Bronchial epithelial cell (primary cell): ENCODE results near the gene PSD4. TPM values are rescaled to one million over a fixed set of nuclear protein-coding genes. Genes with fewer than 3 reads are reported as not detected.

ENCODE experiments used
- DNase-seq: peaks from one replicate; pipeline ENCODE4 v3.0.0-alpha.2; 2010; ENCODE audit warnings: low read depth
- FAIRE-seq: peaks from 2 replicates; lab custom pipeline; 2011; peaks lifted over from hg19 to GRCh38; lab: Jason Lieb, UNC
- H3K27me3 ChIP-seq: 2 replicates; pipeline ENCODE4 v1.5.1; 2011; ENCODE audit warnings: low read length; ENCODE audit not compliant: control insufficient read depth, insufficient read depth
- H3K36me3 ChIP-seq: 2 replicates; pipeline ENCODE4 v1.5.1; 2011; ENCODE audit warnings: low read length; ENCODE audit not compliant: control insufficient read depth, insufficient read depth
- H3K4me3 ChIP-seq: 2 replicates; pipeline ENCODE4 v1.5.1; 2011; ENCODE audit warnings: mild to moderate bottlenecking, low read depth, low read length, control low read depth
- total RNA-seq: library from RNA; depleted of rRNA; stranded (reverse); fragments of >200 nt; gene quantifications from 2 replicates; pipeline ENCODE4 v1.2.1, GENCODE V29; 2014
- TF ChIP-seq, protein P1 (sequence below): IDR thresholded peaks from 2 replicates; pipeline ENCODE4 v1.5.1; 2011; ENCODE audit warnings: mild to moderate bottlenecking, moderate library complexity, low read length, control low read depth, inconsistent platforms; ENCODE audit not compliant: insufficient read depth, severe bottlenecking

The PSD4 gene
- total RNA-seq, 1 donor from 2014 or later = 25.0 TPM

DNA sequence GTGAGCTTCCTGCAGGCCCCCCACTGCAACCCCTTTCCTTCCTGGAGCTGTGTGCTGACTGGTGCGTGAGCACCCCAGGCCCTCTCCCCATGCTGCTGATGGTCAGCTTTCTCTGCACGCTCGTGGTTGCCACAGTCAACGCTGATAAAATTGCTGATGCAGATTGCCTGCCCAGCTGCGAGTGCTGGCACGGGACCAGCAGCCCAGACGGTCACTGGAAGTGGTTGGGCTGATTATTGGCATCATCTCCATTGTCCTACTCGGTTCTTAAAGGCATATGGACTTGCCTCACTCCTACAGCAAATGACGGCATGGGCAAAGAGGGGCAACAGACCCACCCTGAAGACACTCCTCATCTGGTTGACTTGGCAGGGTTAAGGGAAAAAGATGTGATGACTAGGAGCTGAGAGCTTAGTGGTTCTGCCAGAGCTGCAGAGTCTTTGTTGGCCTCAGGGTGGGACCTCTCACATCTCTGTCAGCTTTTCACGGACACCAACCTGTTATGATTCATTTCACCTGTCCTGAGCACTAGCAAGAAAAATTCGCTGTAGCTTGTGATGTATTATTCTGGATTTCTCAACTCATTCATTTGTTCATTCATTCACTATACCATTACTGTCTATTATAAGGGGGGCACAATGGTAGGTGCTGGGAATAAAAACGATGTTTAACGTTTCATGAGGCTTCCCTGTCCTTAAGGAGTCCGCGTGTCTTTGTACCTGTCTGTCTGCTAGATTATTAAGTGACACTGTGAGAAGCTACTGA, 66.6 kb downstream of the PSD4 start:
- FAIRE-seq (peak; percentile 95), DNase-seq (peak; percentile 99)
- H3K27me3 ChIP-seq = no peaks in the 10 kb centered on the region
- no peak overlapping the region for H3K4me3 ChIP-seq
- TF ChIP-seq, protein P1, sequence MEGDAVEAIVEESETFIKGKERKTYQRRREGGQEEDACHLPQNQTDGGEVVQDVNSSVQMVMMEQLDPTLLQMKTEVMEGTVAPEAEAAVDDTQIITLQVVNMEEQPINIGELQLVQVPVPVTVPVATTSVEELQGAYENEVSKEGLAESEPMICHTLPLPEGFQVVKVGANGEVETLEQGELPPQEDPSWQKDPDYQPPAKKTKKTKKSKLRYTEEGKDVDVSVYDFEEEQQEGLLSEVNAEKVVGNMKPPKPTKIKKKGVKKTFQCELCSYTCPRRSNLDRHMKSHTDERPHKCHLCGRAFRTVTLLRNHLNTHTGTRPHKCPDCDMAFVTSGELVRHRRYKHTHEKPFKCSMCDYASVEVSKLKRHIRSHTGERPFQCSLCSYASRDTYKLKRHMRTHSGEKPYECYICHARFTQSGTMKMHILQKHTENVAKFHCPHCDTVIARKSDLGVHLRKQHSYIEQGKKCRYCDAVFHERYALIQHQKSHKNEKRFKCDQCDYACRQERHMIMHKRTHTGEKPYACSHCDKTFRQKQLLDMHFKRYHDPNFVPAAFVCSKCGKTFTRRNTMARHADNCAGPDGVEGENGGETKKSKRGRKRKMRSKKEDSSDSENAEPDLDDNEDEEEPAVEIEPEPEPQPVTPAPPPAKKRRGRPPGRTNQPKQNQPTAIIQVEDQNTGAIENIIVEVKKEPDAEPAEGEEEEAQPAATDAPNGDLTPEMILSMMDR = no peak
- no peaks in the 10 kb centered on the region for H3K36me3 ChIP-seq

GRCh38 chr2:113240915-113241911, 67.4 kb downstream of the PSD4 start:
- no peaks in the 10 kb centered on the region for H3K36me3 ChIP-seq
- no peaks in the 10 kb centered on the region for H3K27me3 ChIP-seq
- TF ChIP-seq, protein P1 = no peak
- DNase-seq = peak; percentile 100
- peak; percentile 99 for FAIRE-seq
- no peak overlapping the region for H3K4me3 ChIP-seq

DNA sequence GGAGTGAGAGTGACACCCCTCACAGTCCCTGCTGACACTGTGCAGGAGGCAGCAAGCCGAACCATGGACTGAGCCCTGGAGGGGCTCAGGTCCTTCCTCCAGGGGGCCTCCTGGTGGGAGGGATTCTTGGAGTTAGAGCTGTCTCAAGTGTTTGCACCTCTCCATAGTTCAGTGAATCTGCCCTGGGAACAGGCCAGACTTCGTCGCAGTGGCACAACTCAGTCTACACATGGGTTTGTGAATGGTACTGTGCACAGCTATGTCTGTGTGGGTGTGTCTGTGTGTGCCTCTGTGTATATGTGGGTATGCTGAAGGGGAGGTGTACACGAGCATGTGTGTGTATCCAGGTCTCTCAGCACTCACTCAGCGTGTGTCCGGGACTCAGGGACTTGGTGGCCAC, 68.6 kb downstream of the PSD4 start:
- H3K36me3 ChIP-seq = no peaks in the 10 kb centered on the region
- no peak for DNase-seq
- TF ChIP-seq, protein P1 = no peak
- FAIRE-seq = peak; percentile 36
- no peaks in the 10 kb centered on the region for H3K27me3 ChIP-seq
- no peak overlapping the region for H3K4me3 ChIP-seq

DNA sequence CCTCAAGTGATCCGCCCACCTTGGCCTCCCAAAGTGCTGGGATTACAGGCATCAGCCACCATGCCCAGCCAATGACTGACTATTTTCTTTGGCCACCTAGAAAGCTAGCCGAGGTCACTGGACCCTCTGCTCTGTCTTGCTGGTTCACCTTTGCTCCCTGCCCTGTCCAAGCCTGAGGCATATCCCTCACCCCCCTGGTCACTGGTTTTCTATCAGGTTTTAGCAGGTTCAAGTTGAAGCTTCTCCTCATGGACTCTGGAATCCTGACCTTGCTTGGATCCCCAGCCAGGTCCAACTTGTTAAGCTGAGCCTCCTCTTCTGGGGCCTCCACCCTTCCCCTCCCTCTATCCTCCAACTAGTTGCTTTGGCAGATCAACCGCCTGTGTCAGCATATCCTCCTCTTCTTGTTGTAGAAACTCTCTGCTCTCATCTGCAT, 71.5 kb downstream of the PSD4 start:
- FAIRE-seq = peak; percentile 60
- TF ChIP-seq, protein P1 = no peak
- DNase-seq = no peak
- Histone ChIP-seq H3K36me3 (no peaks in the 10 kb centered on the region), H3K4me3 (no peak overlapping the region), H3K27me3 (no peaks in the 10 kb centered on the region)

DNA sequence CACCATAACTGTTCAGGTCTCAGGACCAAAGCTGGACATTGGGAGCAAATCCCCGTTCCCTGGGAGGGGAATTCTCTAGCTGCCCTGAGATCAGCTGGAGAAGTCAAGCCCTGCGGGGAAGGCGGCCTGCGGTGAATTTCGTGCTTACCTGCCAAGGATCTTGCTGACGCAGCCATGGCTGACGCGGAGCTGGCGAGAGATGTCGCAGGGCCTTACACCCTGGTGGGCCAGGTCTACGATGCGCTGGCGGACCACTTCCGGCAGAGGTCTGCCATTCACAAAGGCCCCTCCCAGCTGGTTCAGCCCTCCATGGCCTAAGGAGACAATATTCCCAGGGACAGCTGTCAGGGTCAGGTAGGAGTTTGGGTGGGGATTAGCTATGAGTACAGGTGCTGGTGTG, 72.8 kb downstream of the PSD4 start:
- no peak for FAIRE-seq
- no peak overlapping the region for H3K4me3 ChIP-seq
- no peak for DNase-seq
- H3K36me3 ChIP-seq = no peaks in the 10 kb centered on the region
- no peaks in the 10 kb centered on the region for H3K27me3 ChIP-seq
- TF ChIP-seq, protein P1 = no peak
